Measurements from ENCODE around the gene COQ4.

Gene COQ4

DNA sequence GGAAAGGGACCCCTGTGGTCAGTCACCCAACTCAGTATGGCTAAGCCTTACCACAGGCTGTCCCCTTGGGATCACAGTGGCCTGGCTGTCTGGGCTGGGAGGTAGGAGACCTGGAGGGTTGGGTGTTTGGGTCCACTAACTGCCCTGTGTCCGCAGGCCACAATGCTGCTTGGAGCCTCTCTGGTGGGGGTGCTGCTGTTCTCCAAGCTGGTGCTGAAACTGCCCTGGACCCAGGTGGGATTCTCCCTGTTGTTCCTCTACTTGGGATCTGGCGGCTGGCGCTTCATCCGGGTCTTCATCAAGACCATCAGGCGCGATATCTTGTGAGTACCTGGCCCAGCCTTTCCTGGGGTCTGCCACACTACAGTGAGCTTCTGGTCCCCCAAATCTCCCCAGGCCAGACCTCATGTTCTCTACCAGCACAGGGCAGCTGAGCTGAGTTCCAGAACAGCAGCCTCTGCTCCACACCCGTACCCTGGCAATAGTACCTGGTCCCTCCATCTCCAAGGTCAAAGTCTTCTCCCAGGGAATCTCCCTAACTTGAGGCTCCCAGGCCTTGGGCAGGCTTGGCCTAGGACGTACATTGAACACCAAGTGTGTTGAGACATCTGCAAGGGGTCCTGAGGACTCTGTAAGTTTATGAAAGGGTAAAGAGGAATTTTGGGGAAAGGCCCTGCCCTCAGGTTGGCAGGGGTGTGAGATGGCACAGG, 20.5 kb downstream of the COQ4 start:
- DNase-seq, result no peak

- DNase-seq, result no peak
Observed at GRCh38 chr9:128343855-128344254, 21.2 kb downstream of the COQ4 start.

DNA sequence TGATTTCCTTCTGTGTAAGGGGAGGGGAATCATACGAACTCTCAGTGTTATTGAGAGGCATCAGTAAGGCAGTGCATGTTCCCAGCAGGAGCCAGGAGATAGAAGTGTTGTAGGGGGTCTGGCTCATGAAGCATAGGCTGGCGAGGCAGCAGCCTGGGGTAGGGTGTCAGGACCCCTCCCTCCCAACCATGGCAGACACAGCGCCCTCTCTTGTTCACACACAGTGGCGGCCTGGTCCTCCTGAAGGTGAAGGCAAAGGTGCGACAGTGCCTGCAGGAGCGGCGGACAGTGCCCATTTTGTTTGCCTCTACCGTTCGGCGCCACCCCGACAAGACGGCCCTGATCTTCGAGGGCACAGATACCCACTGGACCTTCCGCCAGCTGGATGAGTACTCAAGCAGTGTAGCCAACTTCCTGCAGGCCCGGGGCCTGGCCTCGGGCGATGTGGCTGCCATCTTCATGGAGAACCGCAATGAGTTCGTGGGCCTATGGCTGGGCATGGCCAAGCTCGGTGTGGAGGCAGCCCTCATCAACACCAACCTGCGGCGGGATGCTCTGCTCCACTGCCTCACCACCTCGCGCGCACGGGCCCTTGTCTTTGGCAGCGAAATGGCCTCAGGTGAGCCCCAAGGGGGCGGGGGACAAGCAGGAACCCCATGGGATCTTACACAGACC, 22.4 kb downstream of the COQ4 start:
- DNase-seq, result no peak

DNA sequence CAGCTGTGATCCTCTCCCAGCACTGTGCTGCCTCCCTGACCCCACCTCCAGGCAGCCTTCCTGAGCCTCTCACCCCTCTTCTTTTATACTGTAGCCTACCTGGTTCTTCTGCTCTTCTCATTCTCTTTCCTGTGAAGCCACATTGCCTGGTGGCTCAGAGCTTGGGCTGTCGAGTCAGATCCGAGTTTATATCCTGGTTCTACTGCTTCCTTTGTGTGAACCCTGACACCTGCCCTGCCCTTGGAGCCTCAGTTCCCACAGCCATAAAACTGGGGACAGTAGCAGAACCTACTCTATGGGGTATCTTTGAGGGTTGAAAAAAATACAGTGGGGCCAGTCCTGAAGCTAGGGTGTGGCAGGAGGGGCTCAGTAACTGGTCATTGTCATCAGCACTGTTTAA, 26.5 kb downstream of the COQ4 start:
- DNase-seq, result no peak

DNA sequence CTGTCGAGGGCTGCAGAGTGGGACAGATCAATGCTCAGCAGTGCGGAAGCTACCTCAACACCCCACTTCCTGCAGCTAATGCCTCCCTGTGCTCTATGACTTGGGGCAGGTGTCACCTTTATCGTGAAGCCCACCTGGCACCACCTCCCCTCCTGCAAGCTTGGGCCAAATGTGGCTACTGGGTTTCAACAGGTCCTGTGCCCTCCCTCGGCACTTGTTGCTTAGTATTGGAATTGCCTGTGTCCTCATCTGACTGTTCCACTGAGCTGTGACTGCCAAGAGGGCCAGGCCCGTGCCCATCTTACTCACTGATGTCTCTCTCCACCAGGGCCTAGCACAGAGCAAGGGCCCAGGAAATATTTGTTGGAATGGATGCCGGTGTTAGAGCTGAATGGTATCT, 27.1 kb downstream of the COQ4 start:
- no peak for DNase-seq

GRCh38 chr9:128355451-128355850, 32.8 kb downstream of the COQ4 start:
- no peak for DNase-seq

DNA sequence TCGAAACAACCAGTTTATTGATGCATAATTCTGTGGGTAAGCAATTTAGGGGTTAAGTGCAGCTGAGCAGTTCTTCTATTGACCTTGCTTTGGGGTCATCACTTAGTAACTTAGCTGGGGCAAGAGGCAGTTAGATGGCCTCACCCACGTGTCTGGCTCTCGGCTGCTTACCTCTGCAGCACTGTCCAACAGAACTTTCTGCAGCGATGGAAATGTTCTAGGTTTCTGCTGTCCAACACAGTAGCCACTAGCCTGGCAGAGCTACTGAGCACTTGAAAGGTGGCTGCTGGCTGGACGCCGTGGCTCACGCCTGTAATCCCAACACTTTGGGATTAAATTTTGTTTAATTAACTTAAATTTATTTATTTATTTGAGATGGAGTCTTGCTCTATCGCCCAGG, 35.5 kb downstream of the COQ4 start:
- DNase-seq, result no peak

DNA sequence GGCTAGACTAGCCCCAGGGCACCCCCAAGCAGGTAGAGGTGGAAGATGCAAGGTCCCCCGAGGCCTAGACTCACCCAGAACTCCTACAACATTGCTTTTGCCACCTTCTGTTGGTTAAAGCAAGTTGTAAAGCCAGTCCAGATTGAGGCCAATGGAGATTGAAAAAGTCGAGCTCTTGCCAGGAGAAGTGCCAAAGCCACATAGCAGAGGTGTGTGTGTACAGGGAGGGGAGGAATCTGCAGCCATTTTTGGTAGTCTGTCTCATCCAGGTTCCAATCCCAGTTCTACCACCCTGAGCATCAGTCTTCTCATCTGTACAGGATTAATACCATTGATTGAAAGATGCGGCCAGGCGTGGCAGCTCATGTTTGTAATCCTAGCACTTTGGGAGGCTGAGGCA, 36.2 kb downstream of the COQ4 start:
- no peak for DNase-seq

DNA sequence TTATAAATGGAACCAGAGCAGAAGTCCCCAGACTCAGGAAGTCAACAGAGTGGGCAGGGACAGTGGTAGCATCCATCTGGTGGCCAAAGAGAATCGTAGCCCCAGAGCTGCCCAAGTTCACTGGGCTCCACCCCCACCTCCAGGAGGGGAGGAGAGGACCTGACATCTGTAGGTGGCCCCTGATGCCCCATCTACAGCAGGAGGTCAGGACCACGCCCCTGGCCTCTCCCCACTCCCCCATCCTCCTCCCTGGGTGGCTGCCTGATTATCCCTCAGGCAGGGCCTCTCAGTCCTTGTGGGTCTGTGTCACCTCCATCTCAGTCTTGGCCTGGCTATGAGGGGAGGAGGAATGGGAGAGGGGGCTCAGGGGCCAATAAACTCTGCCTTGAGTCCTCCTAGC, 38.2 kb downstream of the COQ4 start:
- no peak for DNase-seq

DNA sequence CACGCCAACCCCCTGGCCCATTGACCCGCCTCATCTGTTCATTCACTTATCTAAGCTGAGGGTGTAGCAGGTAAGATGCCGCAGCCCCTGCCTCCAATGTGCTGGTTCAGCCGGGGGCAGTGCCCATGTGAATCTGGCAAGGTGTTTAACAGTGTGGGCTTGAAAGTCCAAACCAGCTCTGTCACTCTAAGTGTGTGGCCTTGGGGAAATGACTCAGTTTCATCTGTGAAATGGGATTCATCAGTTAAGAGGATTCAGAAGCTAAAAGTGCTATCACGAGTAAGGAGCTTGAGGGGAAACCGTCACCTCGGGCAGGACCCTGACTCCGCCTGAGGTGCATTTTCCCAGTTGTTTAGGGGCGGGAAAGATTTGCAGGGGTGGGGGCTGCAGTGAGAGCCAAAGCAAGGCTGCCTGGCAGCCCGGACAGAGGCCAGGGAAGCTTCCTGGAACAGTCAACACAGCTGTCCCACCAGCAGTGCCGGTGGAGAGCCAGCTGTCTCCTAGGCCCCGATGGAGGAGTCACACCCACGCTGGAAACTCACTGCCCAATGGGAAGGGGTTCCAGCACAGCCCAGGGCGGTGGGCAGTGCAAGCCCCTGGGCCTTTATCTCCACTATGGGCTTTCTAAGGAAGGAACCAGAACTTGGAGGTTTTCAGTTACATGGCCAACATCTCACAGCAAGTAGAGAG, 38.8 kb downstream of the COQ4 start:
- no peak for DNase-seq

GRCh38 chr9:128361986-128362646, 39.5 kb downstream of the COQ4 start:
- peak; percentile 71 for DNase-seq

DNA sequence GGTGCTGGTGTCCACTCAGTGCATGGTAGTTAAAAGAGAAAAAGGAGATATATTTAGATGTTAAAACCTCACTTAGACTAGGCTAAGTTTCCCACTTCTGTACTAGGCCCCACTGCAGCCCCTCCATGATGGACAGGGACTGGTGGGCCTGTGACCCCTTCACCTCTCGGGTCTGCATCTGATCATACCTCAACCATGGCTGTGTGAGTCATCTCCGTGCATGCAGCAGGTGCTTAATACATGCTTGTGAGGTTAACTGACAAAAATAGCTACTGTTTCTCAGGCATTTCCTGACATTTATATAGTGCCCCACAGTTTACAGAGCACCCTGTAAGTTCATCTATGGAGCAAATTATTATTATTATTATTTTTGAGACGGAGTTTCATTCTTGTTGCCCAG, 40.1 kb downstream of the COQ4 start:
- no peak for DNase-seq

DNA sequence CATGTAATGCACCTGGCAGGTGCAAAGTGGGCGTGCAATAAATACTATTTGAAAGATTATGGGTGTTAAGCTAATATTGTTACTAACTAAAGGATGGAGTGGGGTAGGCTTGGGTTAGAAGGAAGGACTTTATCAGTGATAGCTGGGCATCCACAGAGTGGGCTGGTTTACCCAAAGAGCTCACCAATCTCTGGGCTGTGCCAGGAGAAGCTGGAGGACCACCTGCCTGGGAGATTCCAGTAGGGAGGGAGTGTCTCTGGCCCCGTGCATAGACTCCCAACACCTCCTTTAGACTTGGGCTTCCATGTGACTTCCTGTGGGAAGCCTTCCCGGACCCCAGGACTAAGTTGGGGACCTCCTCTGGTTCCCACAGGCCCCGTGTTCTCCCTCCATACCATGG, 42.9 kb downstream of the COQ4 start:
- DNase-seq, result no peak

GRCh38 chr9:128369024-128369706, 46.5 kb downstream of the COQ4 start:
- DNase-seq, result no peak

DNA sequence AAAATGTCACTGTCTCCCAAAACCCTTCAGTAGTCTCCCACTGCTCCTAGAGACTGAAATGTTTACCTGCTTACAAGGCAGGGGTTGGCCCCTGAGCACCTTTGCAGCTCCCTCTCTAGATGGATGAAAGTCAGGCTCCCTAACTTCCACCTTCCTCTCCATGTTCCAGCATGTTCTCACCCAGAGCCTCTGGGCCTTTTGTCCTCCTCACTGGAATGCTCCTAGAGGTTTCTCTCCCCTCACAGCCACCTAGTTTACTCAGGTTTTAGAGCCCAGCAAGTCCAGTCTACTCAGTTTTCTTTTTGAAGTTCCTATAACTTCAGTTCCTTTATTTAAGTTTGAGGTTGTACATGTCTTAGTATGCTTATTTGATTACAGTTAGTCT, 47.7 kb downstream of the COQ4 start:
- no peak for DNase-seq

DNA sequence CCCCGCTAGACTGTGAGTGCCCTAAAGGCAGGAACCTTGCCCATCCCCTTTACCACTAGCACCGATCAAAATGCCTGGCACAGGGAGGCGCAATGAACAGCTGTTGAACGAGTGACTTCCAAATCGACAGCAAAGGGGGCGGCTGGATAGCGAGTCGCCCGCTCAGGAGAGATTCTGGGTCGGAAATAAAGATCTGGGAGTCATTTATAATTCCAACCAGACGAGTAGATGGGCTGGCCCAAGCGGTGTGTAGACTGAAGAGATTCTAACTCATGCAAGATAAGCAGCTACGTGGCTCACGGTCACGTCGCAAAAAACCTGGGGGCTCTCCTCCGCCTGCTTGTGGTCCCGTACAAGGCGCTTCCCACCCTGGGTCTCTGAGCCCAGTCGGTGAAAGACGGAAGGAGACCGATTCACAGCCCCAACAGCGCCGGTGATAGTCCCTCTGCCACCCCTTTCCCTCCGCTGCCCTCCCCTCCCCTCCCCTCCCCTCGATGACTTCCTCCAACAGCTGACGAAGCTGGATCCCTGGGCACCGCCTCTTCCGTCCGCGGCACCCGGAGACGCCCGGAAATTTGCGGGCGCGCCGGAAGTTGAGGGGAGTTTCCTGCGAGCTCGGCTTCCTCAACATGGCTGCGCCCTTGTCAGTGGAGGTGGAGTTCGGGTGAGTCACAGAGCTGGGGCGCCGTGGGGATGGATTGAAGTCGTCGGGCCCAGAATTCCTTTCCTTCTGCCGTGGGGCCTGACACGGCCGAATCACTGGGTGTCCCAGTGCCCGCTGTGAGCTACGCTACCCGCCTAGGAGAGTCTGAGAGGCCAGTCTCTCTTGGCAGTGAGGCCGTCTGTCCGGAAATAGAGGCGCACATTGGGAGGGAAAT, 48.4 kb downstream of the COQ4 start, which contains the start of gene URM1:
Gene URM1 (plus strand): TSS at position 623 of the 878 bp plus-strand sequence. CDS start 7 bp downstream, at position 630.
- peak; percentile 90 for DNase-seq

- DNase-seq, result no peak
Observed at GRCh38 chr9:128371630-128372117, 49.0 kb downstream of the COQ4 start.

GRCh38 chr9:128372188-128372641, 49.6 kb downstream of the COQ4 start:
- no peak for DNase-seq

DNA sequence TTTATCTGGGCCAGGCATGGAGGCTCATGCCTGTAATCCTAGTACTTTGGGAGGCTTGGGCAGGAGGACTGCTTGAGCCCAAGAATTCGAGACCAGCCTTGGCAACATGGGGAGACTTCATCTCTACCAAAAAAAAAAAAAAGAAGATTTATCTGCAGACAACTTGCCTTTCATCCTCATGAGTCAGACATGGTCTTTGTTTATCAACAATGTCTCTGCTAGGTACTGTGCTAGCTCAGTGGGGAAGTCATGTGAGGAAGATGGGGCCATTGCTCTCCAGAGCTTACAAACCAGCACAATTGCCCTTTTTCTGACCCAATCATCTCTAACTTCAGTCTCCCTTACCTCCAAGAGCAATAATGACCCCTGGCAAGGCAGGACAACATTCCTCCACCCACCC, 50.1 kb downstream of the COQ4 start:
- DNase-seq, result no peak

DNA sequence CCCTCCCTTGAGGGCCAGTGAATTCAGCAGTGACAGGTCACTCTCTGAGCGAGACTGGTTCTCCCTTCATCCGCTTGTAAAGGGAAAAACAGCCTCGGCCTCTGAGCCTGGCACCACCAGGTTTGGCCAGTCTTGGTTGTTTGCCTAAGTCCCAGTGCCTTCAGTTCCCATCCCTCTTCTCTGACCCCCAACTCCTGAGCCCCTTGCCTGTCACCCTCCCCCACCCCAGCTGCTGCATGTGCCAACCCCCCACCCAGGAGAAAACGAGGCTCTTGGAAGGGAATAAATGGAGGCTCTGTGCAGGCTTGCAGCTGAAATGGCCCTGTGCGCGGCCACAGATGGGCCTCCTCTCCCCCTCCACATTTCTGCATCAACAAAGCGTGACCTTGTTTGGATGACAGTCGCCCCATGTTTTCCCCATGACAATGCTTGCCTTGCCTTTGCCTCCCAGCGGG, 51.6 kb downstream of the COQ4 start:
- DNase-seq, result no peak

- no peak for DNase-seq
Observed at GRCh38 chr9:128375865-128376264, 53.2 kb downstream of the COQ4 start.

GRCh38 chr9:128382261-128382660, 59.6 kb downstream of the COQ4 start:
- no peak for DNase-seq
